Measurements from ENCODE around the gene AGBL4.

The AGBL4 gene

DNA sequence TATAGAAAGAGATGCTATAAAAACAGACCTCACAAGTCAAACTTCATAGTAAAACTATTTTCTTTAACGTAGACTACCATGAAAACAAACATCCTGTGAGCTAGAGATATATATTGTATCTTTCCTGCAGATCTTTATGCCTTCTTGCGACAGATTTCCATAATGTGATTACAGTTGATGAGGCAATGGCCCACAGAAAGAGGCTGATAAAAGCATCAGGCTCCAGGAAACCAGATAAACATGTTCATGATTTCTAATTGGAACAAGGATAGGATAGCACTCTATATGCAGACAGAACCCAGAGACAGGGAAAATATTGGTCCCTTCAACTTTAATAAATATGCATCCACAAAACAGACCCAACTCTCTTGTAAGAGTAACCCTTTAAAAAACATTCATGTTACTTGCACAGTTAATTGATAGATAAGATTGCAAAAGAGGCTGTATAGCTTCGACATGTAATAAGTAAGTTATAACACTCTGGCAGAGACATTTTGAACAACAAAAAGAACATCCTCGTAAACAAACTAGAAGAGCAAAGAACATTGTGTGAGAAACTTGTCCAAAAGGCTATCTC lies 329.4 kb downstream of the AGBL4 start:
- no peak for DNase-seq

DNA sequence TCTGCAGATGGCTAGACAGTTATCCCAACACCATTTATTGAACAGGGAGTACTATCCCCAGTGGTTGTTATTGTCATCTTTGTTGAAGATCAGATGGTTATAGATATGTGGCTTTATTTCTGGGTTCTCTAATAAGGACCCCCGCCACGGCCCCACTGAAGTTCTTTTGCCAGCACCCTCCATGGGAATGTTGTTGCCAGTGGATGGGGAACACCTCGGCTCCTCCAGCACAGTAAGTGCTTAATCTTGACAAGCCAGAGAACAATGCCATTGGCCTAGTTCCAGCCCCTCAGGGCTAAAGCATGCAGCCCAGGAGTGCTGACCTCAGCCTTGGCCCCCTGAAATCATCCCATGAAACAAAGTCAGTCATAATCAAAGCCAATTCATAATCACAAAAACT lies 337.6 kb downstream of the AGBL4 start:
- no peak for DNase-seq

DNA sequence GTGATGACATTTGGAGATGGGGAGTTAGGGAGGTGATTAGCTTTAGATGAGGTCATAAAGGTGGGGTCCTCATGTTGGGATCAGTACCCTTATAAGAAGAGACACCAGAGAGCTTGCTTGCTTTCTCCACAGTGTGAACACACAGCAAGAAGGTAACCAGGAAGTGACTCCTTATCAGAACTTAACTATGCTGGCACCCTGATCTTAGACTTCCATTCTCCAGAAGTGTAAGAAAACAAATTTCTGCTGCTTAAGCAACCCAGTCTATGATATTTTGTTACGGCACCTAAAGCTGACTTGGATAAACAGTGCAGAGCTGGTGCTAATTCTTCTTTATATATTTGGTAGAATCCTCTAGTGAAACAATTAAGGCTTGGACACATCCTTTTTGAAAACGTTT lies 346.0 kb downstream of the AGBL4 start:
- DNase-seq, result no peak

GRCh38 chr1:49651136-49651535 lies 372.6 kb downstream of the AGBL4 start:
- no peak for DNase-seq

DNA sequence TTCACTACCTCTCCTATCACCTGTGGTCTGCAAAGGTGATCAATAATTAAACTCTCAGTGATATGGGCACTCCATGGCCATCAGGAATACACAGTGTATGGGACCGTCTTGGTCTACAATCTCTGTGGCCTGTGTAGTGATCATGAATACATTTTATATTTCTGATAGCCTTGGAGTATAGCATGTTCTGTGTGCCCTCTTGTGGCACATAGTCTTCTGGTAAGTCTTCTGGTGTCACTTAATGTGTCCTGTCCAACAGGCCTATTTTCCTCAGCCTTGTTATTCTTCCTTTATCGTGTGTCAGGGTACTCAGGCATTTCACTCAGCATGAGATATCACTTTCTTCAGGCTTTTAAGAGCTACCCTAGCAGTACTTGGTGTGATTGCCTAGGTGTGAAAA lies 393.6 kb downstream of the AGBL4 start:
- no peak for DNase-seq

DNA sequence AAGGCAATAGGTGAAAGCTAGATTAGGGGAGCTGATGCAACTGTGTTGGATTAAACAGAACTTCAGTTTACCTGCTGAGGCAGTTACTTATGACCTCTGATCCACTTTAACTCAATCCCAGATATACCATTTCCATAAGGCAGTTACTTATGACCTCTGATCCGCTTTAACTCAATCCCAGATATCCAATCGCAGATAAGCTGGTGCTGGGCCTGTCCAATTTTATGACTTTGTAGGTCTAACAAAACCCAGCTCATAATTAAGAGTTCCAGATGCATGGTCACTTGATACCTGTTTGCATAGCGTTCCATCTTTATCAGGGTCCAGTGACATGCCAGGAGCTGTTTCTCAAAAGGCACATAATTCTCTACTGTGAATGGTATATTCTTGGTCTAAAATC lies 396.0 kb downstream of the AGBL4 start:
- no peak for DNase-seq

- DNase-seq, result no peak
Observed at GRCh38 chr1:49626472-49626871, 397.3 kb downstream of the AGBL4 start.

DNA sequence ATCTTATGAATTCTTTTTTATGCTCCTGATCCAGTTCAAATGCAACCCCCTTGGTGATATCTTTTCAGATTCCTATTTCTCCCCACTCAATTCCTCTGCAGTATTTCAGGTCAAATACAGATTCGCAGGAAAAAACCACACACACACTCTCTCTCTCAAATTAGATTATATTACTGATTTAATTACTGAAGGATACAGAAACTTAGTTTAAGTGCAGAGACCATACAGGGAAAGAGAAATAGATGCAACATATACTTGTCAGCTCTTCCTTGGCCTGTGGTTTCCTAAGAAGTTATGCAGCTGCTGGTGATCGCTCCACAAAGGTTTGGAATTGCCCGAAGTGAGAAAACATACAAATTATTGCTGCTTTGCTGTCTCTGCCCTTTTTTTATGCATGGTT lies 400.9 kb downstream of the AGBL4 start:
- DNase-seq, result no peak

GRCh38 chr1:49606082-49606481 lies 417.7 kb downstream of the AGBL4 start:
- no peak for DNase-seq

DNA sequence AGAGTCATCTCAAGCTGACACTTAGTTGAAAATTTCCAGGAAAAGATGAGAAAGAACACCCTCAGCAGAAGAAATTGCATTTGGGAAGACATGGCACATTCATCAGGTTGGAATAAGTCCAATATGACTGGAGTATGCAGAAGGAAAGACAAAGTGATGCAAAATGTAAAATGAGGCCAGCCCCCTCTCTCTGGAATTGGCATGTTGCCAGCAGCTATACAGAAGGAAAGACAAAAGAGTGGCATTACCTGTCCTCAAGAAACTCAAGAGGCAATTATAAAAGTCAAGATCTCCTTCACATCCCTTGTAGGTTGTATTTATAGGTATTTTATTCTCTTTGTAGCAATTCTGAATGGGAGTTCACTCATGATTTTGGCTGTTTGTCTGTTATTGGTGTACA lies 426.3 kb downstream of the AGBL4 start:
- DNase-seq, result no peak

DNA sequence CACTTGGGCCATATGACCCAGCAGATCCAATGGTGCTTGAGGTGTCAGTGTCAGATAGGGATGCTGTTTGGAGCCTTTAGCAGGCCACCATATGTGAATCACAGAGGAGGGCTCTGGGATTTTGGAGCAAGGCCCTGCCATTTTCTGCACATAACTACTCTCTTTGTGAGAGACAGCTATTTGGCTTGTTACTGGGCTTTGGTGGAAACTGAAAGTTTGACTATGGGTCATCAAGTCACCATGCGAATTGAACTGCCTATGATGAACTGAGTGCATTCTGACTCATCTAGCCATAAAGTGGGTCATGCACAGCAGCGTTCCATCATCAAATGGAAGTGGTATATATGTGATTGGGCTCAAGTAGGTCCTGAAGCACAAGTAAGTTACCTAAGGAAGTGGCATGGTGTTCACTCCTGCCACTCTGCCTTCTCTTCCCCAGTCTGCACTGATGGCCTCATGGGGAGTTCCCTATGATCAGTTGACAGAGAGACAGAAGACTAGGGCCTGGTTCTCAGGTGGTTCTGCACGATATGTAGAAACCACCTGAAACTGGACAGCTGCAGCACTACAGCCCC lies 447.3 kb downstream of the AGBL4 start:
- DNase-seq, result no peak

DNA sequence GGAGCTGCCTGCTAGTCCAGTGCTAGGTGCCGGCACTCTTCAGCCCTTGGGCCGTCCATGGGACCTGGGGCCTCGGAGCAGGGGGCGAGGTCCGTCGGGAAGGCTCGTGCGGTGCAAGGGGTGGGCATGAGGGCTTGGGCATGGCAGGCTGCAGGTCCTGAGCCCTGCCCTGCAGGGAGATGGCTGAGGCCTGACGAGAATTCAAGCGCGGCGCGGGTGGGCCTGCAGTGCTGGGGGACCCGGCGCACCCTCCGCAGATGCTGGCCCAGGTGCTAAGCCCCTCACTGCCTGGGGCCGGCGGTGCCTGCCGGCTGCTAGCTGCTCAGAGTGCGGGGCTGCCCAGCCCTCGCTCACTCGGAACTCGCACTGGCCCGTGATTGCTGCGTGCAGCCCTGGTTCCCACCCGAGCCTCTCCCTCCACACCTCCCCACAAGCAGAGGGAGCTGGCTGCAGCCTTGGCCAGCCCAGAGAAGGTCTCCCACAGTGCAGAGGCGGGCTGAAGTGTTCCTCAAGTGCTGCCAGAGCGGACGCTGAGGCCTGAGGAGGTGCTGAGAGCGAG lies 467.0 kb downstream of the AGBL4 start:
- DNase-seq, result no peak

GRCh38 chr1:49552101-49552500 lies 471.7 kb downstream of the AGBL4 start:
- no peak for DNase-seq

DNA sequence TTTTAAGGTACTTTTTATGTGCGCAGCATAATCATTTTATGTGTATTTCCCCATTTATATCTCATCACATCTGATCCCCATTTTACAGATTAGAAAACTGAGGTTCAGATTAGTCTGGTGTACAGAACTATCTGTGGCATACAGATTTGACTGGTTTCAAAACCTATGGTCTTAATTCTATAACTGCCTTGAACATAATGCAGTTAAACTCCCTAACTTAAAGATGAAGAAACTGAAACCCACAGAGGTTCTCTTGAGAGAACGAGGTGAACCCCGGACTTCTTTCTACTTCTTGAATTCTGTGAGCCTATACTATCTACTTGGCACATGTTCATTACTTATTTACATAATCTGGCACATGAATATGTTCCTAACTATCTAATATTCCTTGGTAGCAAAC lies 479.1 kb downstream of the AGBL4 start:
- DNase-seq, result no peak

DNA sequence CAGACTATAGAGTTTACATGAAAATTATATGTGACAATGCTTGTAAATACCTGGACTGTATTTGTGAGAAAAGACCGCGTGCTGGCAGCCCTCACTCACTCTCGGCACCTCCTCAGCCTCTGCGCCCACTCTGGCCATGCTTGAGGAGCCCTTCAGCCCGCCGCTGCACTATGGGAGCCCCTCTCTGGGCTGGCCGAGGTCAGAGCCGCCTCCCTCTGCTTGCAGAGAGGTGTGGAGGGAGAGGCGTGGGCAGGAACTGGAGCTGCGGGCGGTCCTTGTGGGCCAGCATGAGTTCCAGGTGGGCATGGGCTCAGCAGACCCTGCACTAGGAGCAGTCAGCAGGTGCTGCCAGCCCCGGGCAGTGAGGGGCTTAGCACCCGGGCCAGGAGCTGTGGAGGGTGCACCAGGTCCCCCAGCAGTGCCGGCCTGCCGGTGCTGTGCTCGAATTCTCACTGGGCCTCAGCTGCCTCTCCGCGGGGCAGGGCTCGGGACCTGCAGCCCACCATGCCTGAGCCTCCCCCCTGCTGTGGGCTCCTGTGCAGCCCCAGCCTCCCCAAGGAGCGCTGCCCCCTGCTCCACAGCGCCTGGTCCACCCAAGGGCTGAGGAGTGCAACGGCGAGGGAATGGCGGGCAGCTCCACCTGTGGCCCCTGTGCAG lies 482.5 kb downstream of the AGBL4 start:
- no peak for DNase-seq

DNA sequence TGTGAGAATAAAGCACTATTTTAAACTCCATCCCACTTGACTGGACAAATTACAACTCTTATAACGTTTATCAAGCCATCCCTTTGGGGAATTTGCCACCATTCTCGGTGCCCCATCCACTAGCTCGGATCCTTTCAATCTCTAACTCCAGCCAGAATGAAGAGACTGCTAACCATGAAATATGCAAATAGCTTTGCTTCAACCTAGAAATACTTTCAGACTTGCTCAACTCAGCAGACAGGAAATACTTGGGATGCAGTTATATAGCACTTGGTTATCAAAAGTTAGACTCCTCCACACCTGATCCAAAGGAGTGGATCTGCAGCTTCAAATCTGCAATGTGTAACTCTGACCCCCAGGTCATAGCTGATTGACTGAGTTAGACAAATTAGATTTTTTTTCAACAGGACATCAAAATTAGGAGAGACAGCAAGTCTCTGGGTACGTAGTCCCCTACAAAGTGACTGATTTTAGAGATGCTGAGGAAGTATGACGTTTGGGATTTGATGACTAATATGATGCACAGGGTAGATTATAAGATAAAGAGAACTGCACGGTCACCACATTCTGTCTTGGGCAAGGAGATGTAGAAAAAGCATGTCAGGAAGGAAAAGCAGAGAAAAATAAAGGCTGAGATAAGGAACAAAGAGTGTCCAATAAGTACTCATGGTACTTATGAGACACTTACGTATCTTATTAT lies 496.0 kb downstream of the AGBL4 start:
- DNase-seq, result no peak

GRCh38 chr1:49526672-49527071 lies 497.1 kb downstream of the AGBL4 start:
- no peak for DNase-seq

DNA sequence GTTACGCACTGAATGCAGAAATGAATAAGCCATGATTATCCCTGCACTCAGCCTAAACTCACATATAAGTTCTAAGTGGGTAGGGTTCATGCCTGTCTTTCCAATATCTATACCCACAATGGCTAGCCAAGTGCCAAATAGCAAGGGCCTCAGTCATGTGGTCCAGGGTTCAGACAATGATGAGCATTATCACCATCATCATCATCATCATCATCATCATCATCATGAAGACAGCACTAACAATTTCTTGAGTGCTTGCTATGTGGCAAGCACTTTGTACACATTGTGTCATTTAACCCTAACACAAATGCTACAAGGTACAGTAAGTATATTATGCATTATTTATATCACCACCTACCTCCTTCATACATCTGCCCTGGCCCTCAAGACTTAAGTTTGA lies 500.0 kb downstream of the AGBL4 start:
- DNase-seq, result no peak

- DNase-seq, result no peak
Observed at GRCh38 chr1:49466961-49467360, 556.8 kb downstream of the AGBL4 start.

- DNase-seq, result no peak
Observed at GRCh38 chr1:49465486-49466185, 558.1 kb downstream of the AGBL4 start.

GRCh38 chr1:49448200-49448599 lies 575.6 kb downstream of the AGBL4 start:
- DNase-seq, result no peak

GRCh38 chr1:49436865-49437264 lies 586.9 kb downstream of the AGBL4 start:
- no peak for DNase-seq

GRCh38 chr1:49435291-49435690 lies 588.5 kb downstream of the AGBL4 start:
- DNase-seq, result no peak

Measured in central memory CD4-positive, alpha-beta T cell (primary cell).